GM19455 (cell line): ENCODE data around the gene TLE4.
A peak's percentile ranks its signal among the peaks of the same experiment; 100 is the strongest.
"Not testable (repeated sequence)": the region's sequence is repeated elsewhere in the genome, so short reads cannot be mapped to it uniquely, and the experiment has no call there.

Experiments used
- ATAC-seq: cut with Tn5 transposase; IDR thresholded peaks from one replicate; pipeline ENCODE4 v1.9.1; 2021; ENCODE audit not compliant: unreplicated experiment

TLE4 gene

DNA sequence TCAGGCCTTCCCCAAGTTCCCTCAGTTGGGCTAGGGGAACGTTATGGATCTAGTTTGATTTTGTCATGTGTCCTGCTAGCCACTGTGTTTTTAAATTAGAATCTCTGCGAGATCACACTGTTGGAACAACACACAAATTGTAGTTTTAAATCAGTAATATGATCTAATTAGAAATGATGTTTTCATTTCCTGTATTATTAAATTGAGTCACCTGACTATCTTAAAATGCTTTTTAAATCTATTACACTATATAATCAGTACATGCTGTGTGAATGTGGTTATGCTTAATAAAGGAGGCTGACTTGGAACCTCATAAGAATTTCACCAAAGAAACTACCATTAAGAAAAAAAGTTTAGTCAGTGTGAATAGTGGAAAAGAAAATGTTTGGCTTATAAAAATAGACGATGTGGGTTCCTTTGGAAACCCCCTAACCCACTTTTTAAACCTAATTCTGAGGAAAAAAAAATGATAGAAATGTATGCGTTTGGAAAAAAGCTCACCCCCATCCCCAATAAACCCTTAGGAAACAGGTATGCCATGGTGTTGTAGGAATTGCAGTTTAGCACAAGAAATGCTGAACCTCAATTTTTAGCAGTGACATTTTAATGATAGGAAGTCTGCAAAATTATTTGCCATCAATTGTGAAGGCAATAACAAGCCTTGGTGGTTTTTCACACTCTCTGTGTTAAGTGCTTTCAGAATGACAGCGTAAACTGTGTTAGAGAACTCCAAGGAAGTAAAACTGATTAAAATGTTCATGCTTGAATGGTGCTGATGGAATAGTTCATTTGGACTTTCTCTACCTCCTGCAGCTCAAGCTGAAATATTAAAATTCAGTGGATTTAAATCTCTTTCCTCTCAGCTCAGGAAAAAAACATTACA is 59.0 kb downstream of the TLE4 start:
- no peak for ATAC-seq

DNA sequence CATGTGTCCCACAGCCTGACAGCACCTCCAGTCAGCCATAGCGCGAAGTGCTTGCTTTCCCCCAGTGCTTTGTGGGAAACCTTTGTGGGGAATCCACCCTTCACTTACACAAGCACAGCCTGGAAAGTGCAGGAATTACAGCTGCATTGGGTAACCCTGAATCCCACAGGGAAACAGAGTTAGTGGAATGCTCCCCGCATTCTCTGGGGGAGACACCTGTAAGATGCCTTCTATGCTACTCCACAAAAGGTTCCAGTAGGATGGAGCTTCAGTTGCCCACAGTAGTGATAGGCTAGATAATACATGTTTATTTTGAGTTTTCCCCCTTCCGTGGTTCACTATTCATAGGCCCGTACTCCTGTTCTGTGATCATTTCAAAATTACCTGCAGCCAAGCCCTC is 60.3 kb downstream of the TLE4 start:
- ATAC-seq: no peak

DNA sequence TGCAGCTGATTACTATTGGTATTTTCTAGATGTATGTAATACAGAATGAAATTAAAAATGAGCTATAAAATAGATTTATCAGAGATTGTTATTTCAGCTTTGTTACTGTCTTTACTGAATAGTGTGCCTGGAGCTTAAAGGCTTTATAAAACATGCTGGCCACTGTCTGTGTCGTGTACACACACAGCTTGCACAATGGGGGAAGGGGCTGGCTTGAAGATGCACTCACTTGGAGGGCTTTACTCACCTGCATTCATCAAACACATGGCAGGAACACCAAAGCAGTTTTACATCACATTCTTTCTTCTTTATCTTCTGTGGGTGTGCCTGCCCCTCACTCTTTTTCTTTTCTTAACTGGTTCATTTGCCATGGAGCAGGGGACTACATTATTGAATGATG is 60.9 kb downstream of the TLE4 start:
- no peak for ATAC-seq

DNA sequence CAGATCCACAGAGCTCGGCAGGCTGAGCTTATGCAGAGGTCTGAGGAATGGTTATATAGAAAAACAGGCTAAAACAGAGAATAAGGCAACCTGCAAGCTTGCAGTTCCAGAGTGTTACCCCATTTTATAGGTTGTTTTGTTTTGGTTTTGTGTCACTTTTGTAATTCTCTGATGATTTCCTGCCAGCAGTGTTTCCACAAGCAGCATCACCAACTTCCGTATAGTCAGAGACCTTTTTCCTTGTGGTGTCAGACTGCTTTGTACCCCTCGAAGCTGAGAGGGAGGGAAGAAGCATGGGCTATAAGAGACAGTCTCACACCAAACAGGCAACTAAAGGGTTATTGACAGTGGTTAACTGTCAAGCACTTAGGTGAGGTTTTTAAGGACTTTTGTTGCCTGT is 61.8 kb downstream of the TLE4 start:
- no peak for ATAC-seq

DNA sequence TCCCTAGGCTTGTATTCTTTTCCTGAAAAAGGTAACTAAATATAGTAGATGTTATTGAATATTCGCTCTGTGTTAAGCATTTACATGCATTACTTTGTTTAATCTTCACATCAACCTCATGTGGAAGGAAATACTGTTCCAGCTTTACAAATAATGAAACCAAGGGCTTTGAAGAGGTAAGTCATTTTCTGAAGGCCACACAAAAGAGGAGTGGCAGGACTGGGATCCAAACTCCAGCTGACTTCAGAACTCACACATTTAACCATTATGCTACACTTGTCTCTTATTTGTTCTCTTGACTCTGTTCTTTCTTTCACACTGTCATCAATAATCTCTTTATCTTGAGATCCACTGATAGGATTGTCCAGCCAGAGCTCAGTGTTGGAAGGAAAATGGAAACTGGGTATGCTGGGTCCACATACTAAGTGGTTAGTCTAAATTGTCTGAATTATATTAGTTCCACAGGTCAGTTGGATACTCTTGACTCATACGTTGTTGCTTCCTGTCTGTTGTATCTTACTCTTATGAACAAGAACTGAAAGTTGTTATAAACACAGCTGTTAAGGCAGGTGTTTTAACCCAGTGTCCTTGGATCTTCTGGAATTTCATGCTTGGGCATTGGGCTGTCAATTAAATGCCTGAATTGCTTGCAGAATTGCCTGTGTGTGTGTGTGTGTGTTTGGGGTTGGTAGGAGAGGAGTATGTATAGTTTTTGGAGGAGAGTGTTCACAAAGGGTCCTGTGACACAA is 65.6 kb downstream of the TLE4 start:
- no peak for ATAC-seq

DNA sequence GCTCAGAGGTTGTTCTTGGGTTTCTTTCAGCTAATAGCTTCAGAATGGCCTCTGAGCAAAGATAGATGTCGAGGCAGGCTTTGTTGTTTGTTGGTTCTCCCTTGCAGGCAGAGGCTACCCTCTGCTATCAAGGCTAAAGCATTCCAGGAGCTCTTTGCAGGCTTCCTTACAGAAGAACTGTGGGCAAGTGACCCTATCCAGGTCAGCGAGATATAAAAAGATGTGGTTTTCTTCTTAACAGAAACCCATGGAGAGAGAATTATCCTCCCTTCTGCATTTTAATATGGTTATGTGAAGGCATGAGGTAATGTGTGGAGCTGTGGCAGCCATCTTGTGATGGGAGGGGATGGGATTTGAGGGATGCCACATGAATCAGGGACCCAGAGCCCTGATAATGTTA is 67.0 kb downstream of the TLE4 start:
- no peak for ATAC-seq

DNA sequence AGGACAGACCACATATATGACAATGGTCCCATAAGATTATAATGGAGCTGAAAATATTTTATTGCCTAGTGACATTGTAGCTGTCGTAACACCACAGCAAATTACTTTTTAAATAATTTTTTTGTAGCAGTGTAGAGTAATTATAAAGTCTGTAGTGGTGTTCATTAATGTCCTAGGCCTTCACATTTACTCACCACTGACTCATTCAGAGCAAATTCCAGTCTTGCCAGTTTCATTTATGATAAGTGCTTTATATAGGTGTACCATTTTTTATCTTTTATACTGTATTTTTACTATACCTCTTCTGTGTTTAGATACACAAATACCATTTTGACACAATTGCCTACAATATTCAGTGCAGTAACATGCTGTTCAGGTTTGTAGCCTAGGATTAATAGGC is 67.6 kb downstream of the TLE4 start:
- ATAC-seq: no peak

DNA sequence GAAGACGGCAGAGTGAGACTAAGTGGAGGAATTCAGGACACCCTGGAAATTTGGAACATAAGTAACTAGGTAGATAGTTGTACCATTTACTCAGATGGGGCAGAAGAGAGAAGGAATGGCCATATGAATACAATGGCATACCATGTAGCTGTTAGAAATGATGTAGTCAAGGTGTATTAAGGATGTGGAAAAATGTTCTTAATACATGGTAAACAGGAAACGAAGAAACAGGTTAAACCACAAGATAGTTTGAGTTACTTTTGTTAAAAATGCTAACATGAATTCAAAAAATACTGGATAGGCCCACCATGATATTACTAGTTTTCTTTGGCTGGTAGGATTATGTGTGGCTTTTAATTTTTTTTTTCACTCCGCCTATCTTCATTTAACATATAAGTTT is 68.3 kb downstream of the TLE4 start:
- not testable (repeated sequence) for ATAC-seq

DNA sequence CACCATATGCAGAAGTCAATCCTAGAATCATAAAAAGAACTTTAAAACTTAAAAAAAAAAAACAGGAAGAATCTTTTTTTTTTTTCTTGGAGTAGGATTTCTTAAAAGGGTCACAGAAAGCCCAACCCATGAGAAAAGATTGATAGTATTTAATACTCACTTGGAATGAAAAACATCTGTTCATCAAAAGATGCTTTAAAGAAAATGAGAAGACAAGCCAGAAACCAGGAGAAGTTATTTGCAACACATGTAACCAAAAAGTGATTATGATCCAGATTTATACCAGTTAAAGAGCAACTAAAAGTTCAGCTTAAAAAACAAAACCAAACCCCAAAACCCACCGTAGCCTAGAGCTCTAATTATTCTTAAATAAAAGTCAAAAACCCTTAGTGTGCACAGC is 69.3 kb downstream of the TLE4 start:
- no peak for ATAC-seq

DNA sequence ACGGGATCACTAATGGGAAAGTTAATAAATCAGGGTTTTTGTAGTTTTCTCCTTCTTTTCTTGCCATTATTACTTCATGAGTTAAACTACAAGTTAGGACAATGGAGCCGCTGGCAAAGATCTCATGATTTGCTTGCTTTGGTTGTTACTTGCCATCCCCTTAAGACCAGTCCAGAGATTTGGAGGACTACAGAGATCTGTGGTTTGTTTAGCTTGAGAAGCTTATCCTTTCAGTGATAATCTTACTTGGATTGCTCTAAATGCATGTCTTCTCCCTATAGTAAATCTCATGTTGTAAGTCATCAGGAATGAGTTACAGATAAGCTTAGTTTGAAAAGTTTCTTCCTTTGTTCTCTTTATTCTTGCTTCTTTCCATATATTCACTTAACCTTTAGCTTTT is 70.9 kb downstream of the TLE4 start:
- ATAC-seq: no peak

DNA sequence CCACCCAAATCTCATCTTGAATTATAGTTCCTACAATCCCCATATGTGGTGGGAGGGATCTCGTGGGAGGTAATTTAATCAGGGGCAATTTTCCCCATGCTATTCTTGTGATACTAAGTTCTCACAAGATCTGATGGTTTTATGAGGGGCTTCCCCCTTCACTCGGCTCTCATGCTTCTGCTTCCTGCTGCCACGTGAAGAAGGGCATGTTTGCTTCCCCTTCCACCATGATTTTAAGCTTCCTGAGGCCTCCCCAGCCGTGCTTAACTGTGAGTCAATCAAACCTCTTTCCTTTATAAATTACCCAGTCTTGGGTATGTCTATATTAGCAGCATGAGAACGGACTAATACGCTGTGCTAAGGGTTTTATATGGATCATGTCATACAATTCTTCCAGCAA is 72.3 kb downstream of the TLE4 start:
- no peak for ATAC-seq

DNA sequence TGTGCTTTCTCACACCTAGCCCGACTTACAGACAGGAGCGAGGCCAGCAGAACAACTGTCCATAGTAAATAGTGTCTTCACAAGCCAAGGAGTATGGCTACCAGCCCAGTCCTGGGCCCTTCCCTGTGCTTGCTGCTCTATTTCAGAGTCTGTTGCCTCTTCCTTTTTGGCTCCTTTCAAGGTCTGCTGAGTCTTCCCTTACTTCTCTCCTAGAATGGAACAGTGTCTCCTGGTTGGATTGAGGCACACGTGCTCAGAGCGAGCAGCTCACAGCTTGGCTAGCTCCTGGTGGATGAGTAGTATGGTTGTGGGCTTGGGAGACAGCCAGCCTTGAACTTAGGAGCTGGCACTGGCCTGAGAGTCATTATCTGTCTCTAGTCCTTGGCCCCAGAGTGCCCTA is 72.8 kb downstream of the TLE4 start:
- no peak for ATAC-seq

DNA sequence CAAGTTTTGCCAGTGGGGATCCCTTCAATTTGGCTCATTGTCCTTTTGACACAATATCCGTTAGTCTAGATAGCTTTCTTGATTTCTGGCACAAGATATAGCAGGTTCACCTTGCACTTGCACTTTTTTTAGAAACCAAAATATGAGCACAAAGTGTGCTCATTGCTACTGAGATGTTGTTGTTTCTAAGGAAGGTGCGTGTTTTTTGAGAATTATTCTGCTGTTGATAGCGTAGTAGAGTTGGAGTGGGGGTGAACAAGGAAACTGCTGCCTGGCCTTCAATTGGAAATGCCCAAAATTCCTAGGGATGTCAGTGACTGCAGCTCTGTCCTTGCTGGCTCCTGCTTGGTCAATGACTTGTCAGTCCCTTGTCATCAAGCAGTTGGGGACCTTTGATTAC is 73.3 kb downstream of the TLE4 start:
- no peak for ATAC-seq

DNA sequence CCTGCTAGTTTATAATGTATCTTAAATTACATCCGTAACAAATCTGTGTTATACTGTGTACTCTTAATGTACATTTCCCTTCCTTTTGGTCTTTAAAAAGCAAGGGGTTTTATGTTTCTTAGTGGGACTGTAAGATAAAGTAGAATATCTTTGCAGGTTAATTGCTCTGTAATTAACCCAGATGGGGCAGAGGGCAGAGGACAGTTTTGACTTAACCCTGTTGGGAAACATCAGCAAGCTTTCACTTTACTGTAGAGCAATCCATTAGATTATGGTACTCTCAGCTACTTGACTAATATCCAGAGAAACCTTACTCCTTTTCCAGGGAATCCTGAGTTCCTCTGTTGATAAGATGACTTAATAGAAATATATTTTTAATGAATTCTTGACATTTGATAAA is 74.3 kb downstream of the TLE4 start:
- no peak for ATAC-seq

DNA sequence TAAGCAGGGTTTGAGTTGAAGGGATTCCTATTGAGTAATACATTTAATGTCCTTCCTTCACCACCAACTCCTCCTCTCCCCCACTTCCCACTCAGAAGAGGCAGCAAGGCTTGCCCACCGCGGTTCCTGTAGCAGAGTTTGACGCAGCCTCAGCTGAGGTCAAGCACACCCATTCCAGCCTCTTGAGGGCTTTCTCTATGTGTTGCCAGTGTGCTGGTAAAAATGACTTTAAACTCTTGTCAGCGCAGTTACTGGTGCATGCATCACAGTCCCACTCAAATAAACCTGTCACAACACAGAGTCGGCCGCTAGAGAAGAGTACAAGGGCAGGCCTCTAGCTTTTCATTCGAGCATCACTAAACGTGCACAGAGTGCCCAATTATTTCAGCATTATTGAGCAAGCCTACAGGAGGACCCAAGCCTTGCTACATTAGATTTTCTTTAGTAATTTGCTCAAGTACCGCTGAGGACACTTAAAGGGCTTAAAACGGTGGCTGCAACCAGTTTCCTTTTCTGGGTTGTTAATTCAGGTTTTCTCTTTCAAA is 79.6 kb downstream of the TLE4 start:
- ATAC-seq: peak; percentile 48

DNA sequence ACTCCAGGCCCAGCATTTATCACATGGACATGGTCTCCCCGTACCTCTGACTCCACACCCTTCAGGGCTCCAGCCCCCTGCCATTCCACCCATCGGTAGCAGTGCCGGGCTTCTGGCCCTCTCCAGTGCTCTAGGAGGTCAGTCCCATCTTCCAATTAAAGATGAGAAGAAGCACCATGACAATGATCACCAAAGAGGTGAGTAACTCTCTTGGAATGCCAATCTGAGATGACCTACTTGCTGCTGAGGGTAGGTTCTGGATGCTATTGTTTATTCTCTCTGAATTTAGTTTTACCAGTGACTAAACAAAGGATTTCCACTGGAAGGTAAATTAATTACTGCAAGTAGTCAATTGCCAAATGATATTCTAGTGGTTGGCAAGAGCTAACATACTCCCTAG is 80.8 kb downstream of the TLE4 start:
- no peak for ATAC-seq

DNA sequence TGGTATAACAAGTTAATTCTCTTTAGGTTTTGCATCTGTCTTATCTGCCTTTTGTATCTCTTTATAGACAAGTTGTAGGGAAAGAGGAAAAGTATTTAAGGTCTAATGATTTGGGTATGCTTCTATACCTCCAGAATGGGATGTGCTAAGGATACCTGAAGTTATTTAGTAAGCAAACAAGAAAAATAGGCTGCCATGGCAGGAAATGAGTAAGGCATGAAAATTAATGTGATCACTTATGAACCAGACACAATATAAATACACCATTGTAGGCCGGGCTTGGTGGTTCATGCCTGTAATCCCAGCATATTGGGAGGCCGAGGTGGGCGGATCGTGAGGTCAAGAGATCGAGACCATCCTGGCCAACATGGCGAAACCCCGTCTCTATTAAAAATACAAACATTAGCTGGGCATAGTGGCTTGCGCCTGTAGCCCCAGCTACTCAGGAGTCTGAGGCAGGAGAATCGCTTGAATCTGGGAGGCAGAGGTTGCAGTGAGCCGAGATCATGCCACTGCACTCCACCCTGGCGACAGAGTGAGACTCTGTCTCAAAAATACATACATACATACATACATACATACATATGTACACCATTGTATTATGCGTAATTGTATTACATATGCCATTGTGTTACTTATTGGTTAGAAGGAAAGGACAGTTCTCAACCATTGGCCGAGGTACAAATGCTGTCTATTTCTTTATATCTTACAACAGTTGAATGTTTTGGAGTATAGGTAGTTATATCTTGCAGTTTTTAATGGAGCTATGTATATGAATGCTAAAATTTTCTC is 83.0 kb downstream of the TLE4 start:
- ATAC-seq: not testable (repeated sequence)

DNA sequence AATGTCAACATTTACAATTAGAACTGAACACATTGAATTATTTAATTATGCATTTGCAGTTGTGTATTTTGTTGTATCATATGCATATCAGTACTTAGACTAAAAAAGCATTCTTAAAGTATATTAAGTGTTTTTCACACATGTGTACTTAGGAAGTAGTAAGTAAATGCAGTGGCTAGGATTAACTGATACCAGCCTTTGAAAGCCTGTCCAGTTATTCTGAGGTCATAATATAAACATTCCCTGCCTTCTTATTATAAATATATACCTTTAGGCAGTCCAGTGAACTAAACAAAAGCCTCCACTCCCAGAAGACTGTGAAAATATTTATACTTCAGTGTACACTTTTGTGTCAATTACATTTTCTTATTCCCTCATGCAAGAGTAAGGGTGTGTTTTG is 83.8 kb downstream of the TLE4 start:
- ATAC-seq: no peak

DNA sequence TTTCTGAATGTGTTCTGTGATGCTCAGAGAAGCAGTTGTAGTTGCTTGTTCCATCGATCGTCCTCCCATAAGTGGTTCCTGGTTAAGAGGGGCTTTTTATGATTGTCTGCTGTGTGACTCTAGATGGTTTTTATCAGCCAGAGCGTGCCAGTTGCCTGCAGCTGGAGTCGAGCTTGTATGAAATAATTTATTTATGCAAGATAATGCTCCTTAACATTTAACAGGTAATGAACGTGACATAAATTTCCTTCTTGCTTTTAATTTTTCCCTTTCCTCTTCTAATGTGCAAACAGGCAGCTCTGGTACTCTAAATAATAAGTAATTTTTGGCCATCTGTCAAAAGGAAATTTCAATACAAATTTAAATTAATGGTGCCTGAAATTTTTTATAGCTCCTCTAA is 84.4 kb downstream of the TLE4 start:
- no peak for ATAC-seq

DNA sequence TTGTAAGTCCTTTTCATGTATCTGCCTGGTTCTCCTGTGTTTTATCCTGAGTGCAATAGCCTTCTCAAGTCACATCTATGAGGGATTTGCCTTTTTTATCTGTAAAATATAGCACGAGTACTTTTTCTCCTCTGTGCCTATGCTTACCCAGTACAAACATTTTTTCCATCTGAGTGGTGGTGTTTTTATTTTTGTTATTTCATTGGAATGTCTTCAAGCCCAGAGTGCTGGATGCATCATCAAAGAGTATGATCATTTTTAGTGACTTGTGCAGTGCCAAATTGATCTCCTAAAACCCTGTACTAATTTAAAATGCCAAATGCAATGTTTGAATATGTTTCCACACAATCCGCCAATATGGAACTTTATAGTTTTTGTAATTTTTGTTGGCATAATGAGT is 86.1 kb downstream of the TLE4 start:
- no peak for ATAC-seq

DNA sequence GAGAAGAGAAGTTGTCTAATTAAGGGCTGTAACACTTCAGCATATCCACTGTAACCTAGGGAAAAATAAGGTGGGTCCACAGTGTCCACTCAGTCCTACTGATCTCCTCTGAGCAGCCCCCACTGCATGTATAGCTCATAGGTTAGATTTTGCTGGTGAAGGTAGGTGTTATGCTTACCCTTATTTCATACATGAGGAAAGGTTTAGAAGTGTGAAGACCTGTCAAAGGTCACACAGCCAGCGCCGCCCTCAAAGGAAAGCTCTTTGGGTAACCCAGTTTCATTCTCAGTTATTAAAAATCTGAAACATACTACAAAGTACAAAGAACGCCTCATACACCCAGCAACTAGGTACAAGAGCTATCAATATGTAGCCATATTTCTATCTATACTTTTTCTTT is 87.2 kb downstream of the TLE4 start:
- no peak for ATAC-seq
